Esophagus muscularis mucosa (tissue), 4 donors: ENCODE measurements around the gene TKTL1. TPM values are rescaled to one million over a fixed set of nuclear protein-coding genes. Genes with fewer than 3 reads are reported as not detected.

Experiments
- DNase-seq: peaks from one replicate; pipeline ENCODE4 v3.0.0-alpha.2; 2017; ENCODE audit errors: extremely low spot score
- H3K27ac ChIP-seq, 4 donors: fragments of 200-600 bp; sonication (generic); replicated peaks in 1 of 4; 1 replicate in 3 of 4; 2 replicates in 1 of 4; pipeline ENCODE4 v1.5.1; 2016 to 2019; ENCODE audit warnings: mild to moderate bottlenecking in 1 of 4
- H3K27me3 ChIP-seq, 4 donors: fragments of 200-600 bp; sonication (generic); one replicate each; pipeline versions ENCODE4 v1.5.1 to v1.6.0; 2016 to 2019
- H3K36me3 ChIP-seq, 4 donors: fragments of 200-600 bp; sonication (generic); one replicate each; pipeline ENCODE4 v1.5.1; 2016 to 2019
- H3K4me1 ChIP-seq, 4 donors: fragments of 200-600 bp; sonication (generic); one replicate each; pipeline ENCODE4 v1.5.1; 2016 to 2019
- H3K4me3 ChIP-seq, 4 donors: fragments of 200-600 bp; sonication (generic); 1 replicate in 2 of 4; 2 replicates in 2 of 4; pipeline ENCODE4 v1.5.1; 2016 to 2019; ENCODE audit warnings: mild to moderate bottlenecking in 4 of 4, moderate library complexity in 1 of 4
- H3K9me3 ChIP-seq, 4 donors: fragments of 200-600 bp; sonication (generic); 1 replicate in 3 of 4; 2 replicates in 1 of 4; pipeline ENCODE4 v1.5.1; 2016 to 2019
- CTCF ChIP-seq, 3 experiments: fragments of 200-600 bp in 2 of 3; fragments of 450-650 bp in 1 of 3; sonication (generic) in 2 of 3; IDR thresholded peaks; one replicate each; pipeline ENCODE4 v1.5.1; 2017 to 2019; ENCODE audit warnings: antibody characterized with exemption in 3 of 3, mild to moderate bottlenecking in 2 of 3, moderate library complexity in 1 of 3
- EP300 ChIP-seq: sonication (generic); formaldehyde crosslinking; IDR thresholded peaks from one replicate; pipeline ENCODE4 v1.6.1; 2017; ENCODE audit warnings: antibody characterized with exemption
- POLR2A ChIP-seq: fragments of 450-650 bp; IDR thresholded peaks from one replicate; pipeline ENCODE4 v1.6.1; 2017; ENCODE audit warnings: antibody characterized with exemption, moderate library complexity, mild to moderate bottlenecking, low read depth
- POLR2AphosphoS5 ChIP-seq, 2 donors: sonication (generic); formaldehyde crosslinking; IDR thresholded peaks; one replicate each; pipeline ENCODE4 v1.6.1; 2017; ENCODE audit warnings: antibody characterized with exemption in 2 of 2
- WGBS: methylation state at CpG from one replicate; pipeline ENCODE4 v1.1.5; 2018; 5-methylcytosine and 5-hydroxymethylcytosine counted together
- intact Hi-C: fragments of 100-400 bp; cut with DNase I; formaldehyde crosslinking; loops from one replicate; pipeline ENCODE4 v1.15.1; 2023
- total RNA-seq, 4 donors: library from RNA; depleted of rRNA; stranded (reverse); fragments of >200 nt; gene quantifications; one replicate each; pipeline versions ENCODE4 v1.1.0 to v1.2.1, GENCODE V29; 2016

TKTL1 gene
- total RNA-seq, 4 donors from 2014 or later, result not detected

- Histone ChIP-seq H3K27ac (no peak overlapping the region), H3K36me3 (no peaks in the 10 kb centered on the region), H3K4me1 (peaks cover 0 to 10% (median 2%) of the 10 kb centered on the region in 4 donors), H3K9me3 (no peaks in the 10 kb centered on the region), H3K4me3 (no peak overlapping the region), H3K27me3 (peaks cover 0 to 8% (median 0%) of the 10 kb centered on the region in 4 donors)
- no peak for DNase-seq
- TF ChIP-seq POLR2AphosphoS5 (IDR thresholded peaks at IDR 0.05) (no peak), EP300 (no peak), POLR2A (no peak), CTCF (IDR thresholded peaks at IDR 0.05) (no peak)
- intact Hi-C loops, result no loop called here
- 73% methylated on average over 5 of the region's 5 CpGs for WGBS
Measured at GRCh38 chrX:154313147-154313546, 17.6 kb downstream of the TKTL1 start.

GRCh38 chrX:154315416-154315815, 19.8 kb downstream of the TKTL1 start:
- Histone ChIP-seq H3K36me3 (no peaks in the 10 kb centered on the region), H3K9me3 (no peaks in the 10 kb centered on the region), H3K4me1 (peaks cover 0 to 5% (median 2%) of the 10 kb centered on the region in 4 donors), H3K27me3 (peaks cover 0 to 2% (median 0%) of the 10 kb centered on the region in 4 donors), H3K4me3 (no peak overlapping the region), H3K27ac (no peak overlapping the region)
- intact Hi-C loops, result no loop called here
- no peak for DNase-seq
- TF ChIP-seq EP300, result no peak
- WGBS, result 85% methylated on average over 3 of the region's 3 CpGs

GRCh38 chrX:154317391-154317995, 21.9 kb downstream of the TKTL1 start:
- WGBS, result 36% methylated on average over 7 of the region's 7 CpGs
- intact Hi-C loops, result no loop called here
- no peak for DNase-seq
- peak in 2 of 3 experiments; percentile 15 to 52 for TF ChIP-seq CTCF (IDR thresholded peaks at IDR 0.05)
- no peak for TF ChIP-seq POLR2AphosphoS5 (IDR thresholded peaks at IDR 0.05)
- TF ChIP-seq EP300, result no peak
- Histone ChIP-seq H3K27me3 (no peaks in the 10 kb centered on the region), H3K9me3 (no peaks in the 10 kb centered on the region), H3K4me3 (no peak overlapping the region), H3K4me1 (peaks cover 0 to 5% (median 2%) of the 10 kb centered on the region in 4 donors), H3K27ac (no peak overlapping the region), H3K36me3 (no peaks in the 10 kb centered on the region)

GRCh38 chrX:154320406-154320805, 24.8 kb downstream of the TKTL1 start:
- no peak overlapping the region for H3K27ac ChIP-seq
- TF ChIP-seq CTCF (IDR thresholded peaks at IDR 0.05), result no peak
- no peak for TF ChIP-seq EP300
- no peak for TF ChIP-seq POLR2AphosphoS5 (IDR thresholded peaks at IDR 0.05)
- no peak for TF ChIP-seq POLR2A
- H3K9me3 ChIP-seq, result no peaks in the 10 kb centered on the region
- 81% methylated on average over 11 of the region's 11 CpGs for WGBS
- DNase-seq, result no peak
- intact Hi-C loops, result no loop called here
- no peaks in the 10 kb centered on the region for H3K27me3 ChIP-seq
- no peak overlapping the region for H3K4me3 ChIP-seq
- peaks cover 0 to 5% (median 2%) of the 10 kb centered on the region in 4 donors for H3K4me1 ChIP-seq
- H3K36me3 ChIP-seq, result no peaks in the 10 kb centered on the region

- WGBS, result 78% methylated on average over 6 of the region's 7 CpGs
- Histone ChIP-seq H3K4me3 (no peak overlapping the region), H3K9me3 (no peaks in the 10 kb centered on the region), H3K4me1 (peaks cover 0 to 5% (median 2%) of the 10 kb centered on the region in 4 donors), H3K27me3 (no peaks in the 10 kb centered on the region), H3K36me3 (no peaks in the 10 kb centered on the region), H3K27ac (no peak overlapping the region)
- intact Hi-C loops, result no loop called here
- TF ChIP-seq EP300 (no peak), POLR2A (no peak), POLR2AphosphoS5 (IDR thresholded peaks at IDR 0.05) (no peak), CTCF (IDR thresholded peaks at IDR 0.05) (no peak)
- no peak for DNase-seq
Measured at GRCh38 chrX:154321152-154321551, 25.6 kb downstream of the TKTL1 start.
